Measurements from ENCODE around the gene TP63.
A peak's percentile ranks its signal among the peaks of the same experiment; 100 is the strongest.

Gene TP63

DNA sequence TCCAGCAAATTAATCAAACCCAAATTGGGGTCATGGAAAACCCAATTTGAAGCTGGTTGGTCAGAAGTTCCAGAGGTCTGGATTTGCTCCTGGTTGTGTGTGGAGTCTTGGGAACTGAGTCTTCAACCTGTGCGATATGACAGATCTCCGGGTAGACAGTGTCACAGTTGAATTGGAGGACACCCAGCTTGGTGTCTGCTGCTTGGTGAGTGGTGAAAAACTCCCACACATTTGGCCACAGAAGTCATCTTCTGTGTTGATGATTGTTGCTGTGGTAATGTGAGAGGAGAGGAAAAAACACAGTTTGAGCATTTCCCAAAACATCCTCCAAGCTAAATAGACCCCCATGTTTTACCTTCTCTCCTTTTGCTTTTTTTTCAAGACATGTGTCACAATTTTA, 218.1 kb downstream of the TP63 start:
- TF ChIP-seq EGR1 (IDR thresholded peaks at IDR 0.05) (no peak), YY1 (IDR thresholded peaks at IDR 0.05; ENCODE audit: low read depth) (no peak), NFIC (IDR thresholded peaks at IDR 0.05) (no peak), TAF1 (IDR thresholded peaks at IDR 0.05; ENCODE audit: low read depth) (no peak)
- TF ChIP-seq, protein P1, sequence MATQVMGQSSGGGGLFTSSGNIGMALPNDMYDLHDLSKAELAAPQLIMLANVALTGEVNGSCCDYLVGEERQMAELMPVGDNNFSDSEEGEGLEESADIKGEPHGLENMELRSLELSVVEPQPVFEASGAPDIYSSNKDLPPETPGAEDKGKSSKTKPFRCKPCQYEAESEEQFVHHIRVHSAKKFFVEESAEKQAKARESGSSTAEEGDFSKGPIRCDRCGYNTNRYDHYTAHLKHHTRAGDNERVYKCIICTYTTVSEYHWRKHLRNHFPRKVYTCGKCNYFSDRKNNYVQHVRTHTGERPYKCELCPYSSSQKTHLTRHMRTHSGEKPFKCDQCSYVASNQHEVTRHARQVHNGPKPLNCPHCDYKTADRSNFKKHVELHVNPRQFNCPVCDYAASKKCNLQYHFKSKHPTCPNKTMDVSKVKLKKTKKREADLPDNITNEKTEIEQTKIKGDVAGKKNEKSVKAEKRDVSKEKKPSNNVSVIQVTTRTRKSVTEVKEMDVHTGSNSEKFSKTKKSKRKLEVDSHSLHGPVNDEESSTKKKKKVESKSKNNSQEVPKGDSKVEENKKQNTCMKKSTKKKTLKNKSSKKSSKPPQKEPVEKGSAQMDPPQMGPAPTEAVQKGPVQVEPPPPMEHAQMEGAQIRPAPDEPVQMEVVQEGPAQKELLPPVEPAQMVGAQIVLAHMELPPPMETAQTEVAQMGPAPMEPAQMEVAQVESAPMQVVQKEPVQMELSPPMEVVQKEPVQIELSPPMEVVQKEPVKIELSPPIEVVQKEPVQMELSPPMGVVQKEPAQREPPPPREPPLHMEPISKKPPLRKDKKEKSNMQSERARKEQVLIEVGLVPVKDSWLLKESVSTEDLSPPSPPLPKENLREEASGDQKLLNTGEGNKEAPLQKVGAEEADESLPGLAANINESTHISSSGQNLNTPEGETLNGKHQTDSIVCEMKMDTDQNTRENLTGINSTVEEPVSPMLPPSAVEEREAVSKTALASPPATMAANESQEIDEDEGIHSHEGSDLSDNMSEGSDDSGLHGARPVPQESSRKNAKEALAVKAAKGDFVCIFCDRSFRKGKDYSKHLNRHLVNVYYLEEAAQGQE (IDR thresholded peaks at IDR 0.05; ENCODE audit: low read depth) = no peak
- TF ChIP-seq, protein P2, sequence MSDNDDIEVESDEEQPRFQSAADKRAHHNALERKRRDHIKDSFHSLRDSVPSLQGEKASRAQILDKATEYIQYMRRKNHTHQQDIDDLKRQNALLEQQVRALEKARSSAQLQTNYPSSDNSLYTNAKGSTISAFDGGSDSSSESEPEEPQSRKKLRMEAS (IDR thresholded peaks at IDR 0.05) = no peak

DNA sequence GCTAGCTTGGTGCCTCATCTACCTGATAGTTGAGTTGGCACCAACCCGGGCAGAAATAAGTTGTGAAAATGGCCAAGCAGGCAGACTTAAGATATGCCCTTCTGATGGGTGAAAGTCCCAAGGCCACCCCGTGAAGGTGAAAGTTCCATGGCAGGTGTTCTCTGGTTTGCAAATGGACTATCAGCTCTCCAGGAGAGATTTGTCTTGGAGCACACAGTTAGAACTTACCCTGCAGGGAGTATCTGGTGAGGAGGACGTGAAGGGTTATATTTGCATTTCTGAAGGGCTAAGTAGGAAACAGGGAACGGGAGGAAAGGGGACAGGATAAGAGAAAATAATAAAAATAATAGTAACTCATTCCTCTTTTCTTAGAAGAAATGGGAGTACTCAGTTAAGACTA, 220.5 kb downstream of the TP63 start:
- TF ChIP-seq CREB1 (IDR thresholded peaks at IDR 0.05; ENCODE audit: low read depth) (no peak), NFIC (IDR thresholded peaks at IDR 0.05) (no peak), CEBPB (IDR thresholded peaks at IDR 0.05) (no peak), EGR1 (IDR thresholded peaks at IDR 0.05) (no peak), TEAD4 (IDR thresholded peaks at IDR 0.05) (no peak), TCF12 (IDR thresholded peaks at IDR 0.05; ENCODE audit: low read depth) (no peak)

DNA sequence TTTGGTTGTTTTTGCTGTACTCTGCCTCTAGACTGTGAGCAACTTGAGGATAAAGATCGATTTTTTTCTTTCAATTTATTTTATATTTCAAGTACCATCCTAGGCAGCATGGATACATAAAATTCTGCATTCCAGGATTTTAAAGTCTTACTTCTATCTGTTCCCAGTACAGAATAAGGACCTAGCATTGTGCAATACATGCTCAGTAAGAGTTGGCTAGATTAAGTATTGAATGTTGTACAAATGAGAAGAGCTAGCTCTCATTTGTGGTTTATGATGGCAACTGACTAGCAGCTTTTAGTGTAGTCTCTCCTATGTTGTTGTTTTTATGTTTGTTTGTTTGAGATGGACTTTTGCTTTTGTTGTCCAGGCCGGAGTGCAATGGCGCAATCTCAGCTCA, 222.7 kb downstream of the TP63 start:
- TF ChIP-seq, protein P1 (IDR thresholded peaks at IDR 0.05; ENCODE audit: low read depth) = no peak
- TF ChIP-seq CEBPB (IDR thresholded peaks at IDR 0.05) = peak; percentile 16; the same call in 1 of the 2 replicates

DNA sequence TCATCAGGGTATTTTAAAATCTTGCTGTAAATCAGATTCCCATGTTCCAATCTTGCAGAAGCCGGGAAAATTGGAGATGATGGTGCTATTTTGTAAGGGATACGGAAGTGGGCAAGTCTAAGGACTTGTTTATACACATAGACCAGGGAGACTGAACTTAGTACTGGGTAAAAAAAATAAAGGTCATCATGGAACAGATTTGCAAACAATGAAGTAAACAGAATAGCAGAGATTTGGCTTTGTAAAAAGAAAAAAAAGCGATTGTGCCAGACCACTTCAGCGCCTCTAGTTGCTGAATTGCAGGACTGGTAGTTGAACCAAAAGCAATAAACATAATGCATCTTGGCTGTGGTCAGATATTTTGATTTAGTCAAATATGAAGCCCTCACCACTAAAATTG, 229.1 kb downstream of the TP63 start:
- TF ChIP-seq, protein P1 (IDR thresholded peaks at IDR 0.05; ENCODE audit: low read depth) = no peak
- TF ChIP-seq, protein P3, sequence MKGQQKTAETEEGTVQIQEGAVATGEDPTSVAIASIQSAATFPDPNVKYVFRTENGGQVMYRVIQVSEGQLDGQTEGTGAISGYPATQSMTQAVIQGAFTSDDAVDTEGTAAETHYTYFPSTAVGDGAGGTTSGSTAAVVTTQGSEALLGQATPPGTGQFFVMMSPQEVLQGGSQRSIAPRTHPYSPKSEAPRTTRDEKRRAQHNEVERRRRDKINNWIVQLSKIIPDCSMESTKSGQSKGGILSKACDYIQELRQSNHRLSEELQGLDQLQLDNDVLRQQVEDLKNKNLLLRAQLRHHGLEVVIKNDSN (IDR thresholded peaks at IDR 0.05) = no peak
- TF ChIP-seq CREB1 (IDR thresholded peaks at IDR 0.05; ENCODE audit: low read depth) = no peak
- no peak for TF ChIP-seq TAF1 (IDR thresholded peaks at IDR 0.05; ENCODE audit: low read depth)

DNA sequence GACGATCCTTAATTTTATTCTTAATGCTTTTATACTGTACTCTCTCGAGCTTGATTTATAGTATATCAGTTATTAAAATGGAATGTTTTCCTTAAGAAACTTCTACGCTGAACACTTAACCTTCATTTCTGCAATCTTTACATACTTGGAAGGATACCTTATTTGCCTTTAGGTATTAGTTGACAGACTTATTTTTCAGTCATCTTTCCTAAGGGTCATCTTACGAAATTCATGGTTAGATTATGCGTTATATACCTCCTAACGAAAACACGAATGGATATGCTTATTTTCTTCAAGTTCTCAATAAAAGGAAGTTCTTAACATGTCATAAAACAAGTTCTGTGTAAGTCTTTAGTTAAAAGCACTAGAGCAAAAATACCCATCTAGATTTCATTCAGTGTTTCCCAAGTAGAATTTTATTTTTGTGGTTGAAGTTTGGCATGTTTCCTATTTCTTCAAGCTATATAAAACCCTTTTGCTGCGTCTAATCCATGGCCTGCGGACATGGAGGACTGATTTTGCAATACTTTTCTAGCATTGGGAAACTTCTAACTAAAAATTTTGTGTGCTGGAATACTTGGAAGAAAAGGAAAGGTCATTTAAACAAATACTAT, 231.3 kb downstream of the TP63 start:
- TF ChIP-seq YY1 (IDR thresholded peaks at IDR 0.05; ENCODE audit: low read depth) (no peak), EGR1 (IDR thresholded peaks at IDR 0.05) (no peak), TCF12 (IDR thresholded peaks at IDR 0.05; ENCODE audit: low read depth) (no peak), TEAD4 (IDR thresholded peaks at IDR 0.05) (no peak), FOXM1 (IDR thresholded peaks at IDR 0.05; ENCODE audit: borderline replicate concordance, low read depth) (no peak), CEBPB (IDR thresholded peaks at IDR 0.05) (no peak), EP300 (IDR thresholded peaks at IDR 0.05; ENCODE audit: borderline replicate concordance) (no peak), TAF1 (IDR thresholded peaks at IDR 0.05; ENCODE audit: low read depth) (no peak)
- TF ChIP-seq, protein P1 (IDR thresholded peaks at IDR 0.05; ENCODE audit: low read depth) = no peak
- TF ChIP-seq, protein P3 (IDR thresholded peaks at IDR 0.05) = no peak
- TF ChIP-seq, protein P2 (IDR thresholded peaks at IDR 0.05) = no peak
